HEK293 (cell line): ENCODE data around the gene TSPAN10.
A peak's percentile ranks its signal among the peaks of the same experiment; 100 is the strongest.

Experiments
- CTCF ChIA-PET: fragments of 350-600 bp; formaldehyde crosslinking; extraction: SDS; loops from one replicate; lab custom pipeline; 2021; ENCODE audit warnings: antibody characterized with exemption; lab: Yijun Ruan, JAX
- POLR2A ChIA-PET: fragments of 300-600 bp; formaldehyde crosslinking; extraction: SDS; loops from one replicate; lab custom pipeline; 2020; ENCODE audit warnings: antibody characterized with exemption, inconsistent platforms; lab: Yijun Ruan, JAX
- H3K27ac ChIP-seq: fragments of 200-500 bp; sonication (Bioruptor generic); 2 replicates; pipeline ENCODE4 v1.5.1; 2014; ENCODE audit warnings: low read depth, low read length, control low read depth, inconsistent platforms; ENCODE audit errors: extremely low read depth
- H3K36me3 ChIP-seq, 2 experiments: fragments of 200-500 bp in 1 of 2; sonication (Bioruptor generic) in 1 of 2; 1 replicate in 1 of 2; 2 replicates in 1 of 2; pipeline ENCODE4 v1.5.1; 2014 to 2017; ENCODE audit warnings: inconsistent platforms in 2 of 2, low read length in 2 of 2; ENCODE audit not compliant: control insufficient read depth in 2 of 2, insufficient read depth in 1 of 2
- H3K4me1 ChIP-seq: fragments of 200-500 bp; sonication (Bioruptor generic); 2 replicates; pipeline ENCODE4 v1.5.1; 2014; ENCODE audit warnings: mild to moderate bottlenecking, low read length, inconsistent platforms; ENCODE audit not compliant: control insufficient read depth, insufficient read depth
- H3K4me3 ChIP-seq: 2 replicates; pipeline ENCODE4 v1.5.1; 2011; ENCODE audit warnings: low read depth, mild to moderate bottlenecking, control low read depth, low read length, moderate library complexity
- H3K9me3 ChIP-seq: fragments of 200-500 bp; sonication (Bioruptor generic); 2 replicates; pipeline ENCODE4 v1.5.1; 2014; ENCODE audit warnings: low read depth, low read length, inconsistent platforms; ENCODE audit not compliant: control insufficient read depth, insufficient read depth
- GLIS2 ChIP-seq: fragments of 450-650 bp; formaldehyde crosslinking; IDR thresholded peaks from 2 replicates; pipeline ENCODE4 v1.5.1; 2016; ENCODE audit warnings: missing biosample characterization, missing genetic modification characterization
- MZF1 ChIP-seq: fragments of 450-650 bp; formaldehyde crosslinking; IDR thresholded peaks from 2 replicates; pipeline ENCODE4 v1.5.1; 2017; ENCODE audit warnings: missing biosample characterization, missing genetic modification characterization, borderline replicate concordance
- TRIM28 ChIP-seq: IDR thresholded peaks from 2 replicates; pipeline ENCODE4 v1.6.1; 2011; ENCODE audit warnings: low read length, control low read depth, borderline replicate concordance
- ZNF121 ChIP-seq: fragments of 450-650 bp; formaldehyde crosslinking; IDR thresholded peaks from 2 replicates; pipeline ENCODE4 v1.5.1; 2016; ENCODE audit warnings: missing biosample characterization, missing genetic modification characterization
- ZNF184 ChIP-seq: fragments of 450-650 bp; IDR thresholded peaks from 2 replicates; pipeline ENCODE4 v1.5.1; 2018; ENCODE audit warnings: missing biosample characterization, mild to moderate bottlenecking, missing genetic modification characterization
- ZNF223 ChIP-seq: fragments of 450-650 bp; formaldehyde crosslinking; IDR thresholded peaks from 2 replicates; pipeline ENCODE4 v1.5.1; 2016; ENCODE audit warnings: missing biosample characterization, missing genetic modification characterization
- ZNF266 ChIP-seq: fragments of 450-650 bp; formaldehyde crosslinking; IDR thresholded peaks from 2 replicates; pipeline ENCODE4 v1.5.1; 2016; ENCODE audit warnings: missing biosample characterization, missing genetic modification characterization, low read depth
- ZNF341 ChIP-seq: fragments of 450-650 bp; formaldehyde crosslinking; IDR thresholded peaks from 2 replicates; pipeline ENCODE4; 2016; ENCODE audit warnings: low read depth, missing biosample characterization, missing genetic modification characterization
- ZNF514 ChIP-seq: fragments of 450-650 bp; formaldehyde crosslinking; IDR thresholded peaks from 2 replicates; pipeline ENCODE4 v1.5.1; 2016; ENCODE audit warnings: missing biosample characterization, missing genetic modification characterization
- ZNF571 ChIP-seq: fragments of 450-650 bp; formaldehyde crosslinking; IDR thresholded peaks from 2 replicates; pipeline ENCODE4 v1.5.0; 2017; ENCODE audit warnings: missing biosample characterization, missing genetic modification characterization
- ZNF629 ChIP-seq: fragments of 450-650 bp; formaldehyde crosslinking; IDR thresholded peaks from 2 replicates; pipeline ENCODE4 v1.5.1; 2017; ENCODE audit warnings: missing biosample characterization, missing genetic modification characterization
- ZNF768 ChIP-seq: fragments of 450-650 bp; formaldehyde crosslinking; IDR thresholded peaks from 2 replicates; pipeline ENCODE4 v1.5.1; 2018; ENCODE audit warnings: missing biosample characterization, mild to moderate bottlenecking, missing genetic modification characterization
- ZSCAN16 ChIP-seq: fragments of 450-650 bp; formaldehyde crosslinking; IDR thresholded peaks from 2 replicates; pipeline ENCODE4 v1.5.1; 2016; ENCODE audit warnings: missing biosample characterization, missing genetic modification characterization
- ZXDB ChIP-seq: fragments of 450-650 bp; formaldehyde crosslinking; IDR thresholded peaks from 2 replicates; pipeline ENCODE4 v1.5.1; 2016; ENCODE audit warnings: missing biosample characterization, missing genetic modification characterization
- TF ChIP-seq, protein P1 (sequence below): fragments of 450-650 bp; IDR thresholded peaks from 2 replicates; pipeline ENCODE4 v1.5.1; 2018; ENCODE audit warnings: missing biosample characterization, missing genetic modification characterization
- TF ChIP-seq, protein P2 (sequence below): fragments of 450-650 bp; formaldehyde crosslinking; IDR thresholded peaks from 2 replicates; pipeline ENCODE4 v1.5.1; 2016; ENCODE audit warnings: missing biosample characterization, missing genetic modification characterization
- TF ChIP-seq, protein P3 (sequence below): fragments of 450-650 bp; formaldehyde crosslinking; IDR thresholded peaks from 2 replicates; pipeline ENCODE4 v1.5.1; 2016; ENCODE audit warnings: missing biosample characterization, missing genetic modification characterization, borderline replicate concordance
- TF ChIP-seq, protein P4 (sequence below): sonication (generic); formaldehyde crosslinking; IDR thresholded peaks from 2 replicates; pipeline ENCODE4 v1.8.1; 2022; ENCODE audit warnings: mild to moderate bottlenecking, moderate library complexity, missing genetic modification reagents
- TF ChIP-seq, protein P5 (sequence below): fragments of 450-650 bp; formaldehyde crosslinking; IDR thresholded peaks from 2 replicates; pipeline ENCODE4 v1.5.1; 2016; ENCODE audit warnings: missing biosample characterization, missing genetic modification characterization

Gene TSPAN10

DNA sequence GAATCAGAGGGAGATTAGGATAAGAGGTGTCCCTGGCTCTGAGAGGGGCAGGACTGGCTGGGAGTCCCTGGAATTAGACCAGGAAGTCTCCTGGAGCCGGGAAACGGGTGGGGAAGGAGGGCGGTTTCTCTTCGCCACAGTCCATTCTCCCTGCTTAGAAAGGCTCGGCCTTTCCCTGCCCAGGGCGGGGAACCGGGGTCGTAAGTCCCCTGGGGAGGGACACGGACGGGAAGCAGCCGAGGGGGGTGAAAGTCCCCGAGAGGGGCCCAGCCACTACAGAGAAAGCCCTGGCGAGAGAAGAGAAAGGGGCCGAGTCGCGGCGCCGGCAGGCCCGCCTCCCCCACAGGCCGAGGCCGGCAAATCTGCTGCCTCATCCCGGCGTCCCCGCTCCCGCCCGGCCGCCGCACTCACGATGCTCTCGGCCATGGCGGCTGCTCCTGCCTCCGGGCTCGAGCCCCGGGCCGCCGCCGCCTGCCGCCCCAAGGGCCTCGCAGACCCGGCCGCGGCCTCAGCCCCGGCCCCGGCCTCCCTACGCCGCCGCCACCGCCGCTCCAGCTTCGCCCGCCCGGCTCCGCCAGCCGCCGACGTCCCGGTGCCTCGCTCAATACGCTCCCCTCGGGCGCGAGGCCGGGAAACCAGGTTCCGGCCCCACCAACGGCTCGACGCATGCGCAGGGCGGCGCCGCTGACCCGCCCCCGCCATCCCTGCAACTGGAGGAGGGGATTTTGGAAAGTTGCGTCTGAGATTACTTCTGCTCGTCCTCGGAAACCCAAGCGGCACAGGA lies at the start of gene TSPAN10, which contains the start of gene NPLOC4 (continued):
- peak; percentile 66; the same call in 1 of the 2 replicates for TF ChIP-seq ZNF184
- no peak for TF ChIP-seq ZNF121 (tag by site-specific recombination)
- no peak for TF ChIP-seq ZNF571 (tag by site-specific recombination)
- TF ChIP-seq GLIS2 (tag by site-specific recombination): peak; percentile 52; the same call in 1 of the 2 replicates
- TF ChIP-seq, protein P1, sequence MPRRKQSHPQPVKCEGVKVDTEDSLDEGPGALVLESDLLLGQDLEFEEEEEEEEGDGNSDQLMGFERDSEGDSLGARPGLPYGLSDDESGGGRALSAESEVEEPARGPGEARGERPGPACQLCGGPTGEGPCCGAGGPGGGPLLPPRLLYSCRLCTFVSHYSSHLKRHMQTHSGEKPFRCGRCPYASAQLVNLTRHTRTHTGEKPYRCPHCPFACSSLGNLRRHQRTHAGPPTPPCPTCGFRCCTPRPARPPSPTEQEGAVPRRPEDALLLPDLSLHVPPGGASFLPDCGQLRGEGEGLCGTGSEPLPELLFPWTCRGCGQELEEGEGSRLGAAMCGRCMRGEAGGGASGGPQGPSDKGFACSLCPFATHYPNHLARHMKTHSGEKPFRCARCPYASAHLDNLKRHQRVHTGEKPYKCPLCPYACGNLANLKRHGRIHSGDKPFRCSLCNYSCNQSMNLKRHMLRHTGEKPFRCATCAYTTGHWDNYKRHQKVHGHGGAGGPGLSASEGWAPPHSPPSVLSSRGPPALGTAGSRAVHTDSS (tag by site-specific recombination): peak; percentile 26; the same call in 1 of the 2 replicates
- peak; percentile 44; the same call in 1 of the 2 replicates for TF ChIP-seq ZNF341
- peak; percentile 69 for TF ChIP-seq ZNF629 (tag by site-specific recombination)
- TF ChIP-seq MZF1 (tag by site-specific recombination): peak; percentile 80
- TF ChIP-seq, protein P2, sequence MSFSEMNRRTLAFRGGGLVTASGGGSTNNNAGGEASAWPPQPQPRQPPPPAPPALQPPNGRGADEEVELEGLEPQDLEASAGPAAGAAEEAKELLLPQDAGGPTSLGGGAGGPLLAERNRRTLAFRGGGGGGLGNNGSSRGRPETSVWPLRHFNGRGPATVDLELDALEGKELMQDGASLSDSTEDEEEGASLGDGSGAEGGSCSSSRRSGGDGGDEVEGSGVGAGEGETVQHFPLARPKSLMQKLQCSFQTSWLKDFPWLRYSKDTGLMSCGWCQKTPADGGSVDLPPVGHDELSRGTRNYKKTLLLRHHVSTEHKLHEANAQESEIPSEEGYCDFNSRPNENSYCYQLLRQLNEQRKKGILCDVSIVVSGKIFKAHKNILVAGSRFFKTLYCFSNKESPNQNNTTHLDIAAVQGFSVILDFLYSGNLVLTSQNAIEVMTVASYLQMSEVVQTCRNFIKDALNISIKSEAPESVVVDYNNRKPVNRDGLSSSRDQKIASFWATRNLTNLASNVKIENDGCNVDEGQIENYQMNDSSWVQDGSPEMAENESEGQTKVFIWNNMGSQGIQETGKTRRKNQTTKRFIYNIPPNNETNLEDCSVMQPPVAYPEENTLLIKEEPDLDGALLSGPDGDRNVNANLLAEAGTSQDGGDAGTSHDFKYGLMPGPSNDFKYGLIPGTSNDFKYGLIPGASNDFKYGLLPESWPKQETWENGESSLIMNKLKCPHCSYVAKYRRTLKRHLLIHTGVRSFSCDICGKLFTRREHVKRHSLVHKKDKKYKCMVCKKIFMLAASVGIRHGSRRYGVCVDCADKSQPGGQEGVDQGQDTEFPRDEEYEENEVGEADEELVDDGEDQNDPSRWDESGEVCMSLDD: no peak
- TF ChIP-seq ZNF223: no peak
- TF ChIP-seq TRIM28: no peak
- no peak for TF ChIP-seq ZNF266
- TF ChIP-seq, protein P3, sequence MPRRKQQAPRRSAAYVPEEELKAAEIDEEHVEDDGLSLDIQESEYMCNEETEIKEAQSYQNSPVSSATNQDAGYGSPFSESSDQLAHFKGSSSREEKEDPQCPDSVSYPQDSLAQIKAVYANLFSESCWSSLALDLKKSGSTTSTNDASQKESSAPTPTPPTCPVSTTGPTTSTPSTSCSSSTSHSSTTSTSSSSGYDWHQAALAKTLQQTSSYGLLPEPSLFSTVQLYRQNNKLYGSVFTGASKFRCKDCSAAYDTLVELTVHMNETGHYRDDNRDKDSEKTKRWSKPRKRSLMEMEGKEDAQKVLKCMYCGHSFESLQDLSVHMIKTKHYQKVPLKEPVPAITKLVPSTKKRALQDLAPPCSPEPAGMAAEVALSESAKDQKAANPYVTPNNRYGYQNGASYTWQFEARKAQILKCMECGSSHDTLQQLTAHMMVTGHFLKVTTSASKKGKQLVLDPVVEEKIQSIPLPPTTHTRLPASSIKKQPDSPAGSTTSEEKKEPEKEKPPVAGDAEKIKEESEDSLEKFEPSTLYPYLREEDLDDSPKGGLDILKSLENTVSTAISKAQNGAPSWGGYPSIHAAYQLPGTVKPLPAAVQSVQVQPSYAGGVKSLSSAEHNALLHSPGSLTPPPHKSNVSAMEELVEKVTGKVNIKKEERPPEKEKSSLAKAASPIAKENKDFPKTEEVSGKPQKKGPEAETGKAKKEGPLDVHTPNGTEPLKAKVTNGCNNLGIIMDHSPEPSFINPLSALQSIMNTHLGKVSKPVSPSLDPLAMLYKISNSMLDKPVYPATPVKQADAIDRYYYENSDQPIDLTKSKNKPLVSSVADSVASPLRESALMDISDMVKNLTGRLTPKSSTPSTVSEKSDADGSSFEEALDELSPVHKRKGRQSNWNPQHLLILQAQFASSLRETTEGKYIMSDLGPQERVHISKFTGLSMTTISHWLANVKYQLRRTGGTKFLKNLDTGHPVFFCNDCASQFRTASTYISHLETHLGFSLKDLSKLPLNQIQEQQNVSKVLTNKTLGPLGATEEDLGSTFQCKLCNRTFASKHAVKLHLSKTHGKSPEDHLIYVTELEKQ: no peak
- no peak for TF ChIP-seq ZNF768
- TF ChIP-seq ZNF514 (tag by site-specific recombination): no peak
- TF ChIP-seq, protein P4, sequence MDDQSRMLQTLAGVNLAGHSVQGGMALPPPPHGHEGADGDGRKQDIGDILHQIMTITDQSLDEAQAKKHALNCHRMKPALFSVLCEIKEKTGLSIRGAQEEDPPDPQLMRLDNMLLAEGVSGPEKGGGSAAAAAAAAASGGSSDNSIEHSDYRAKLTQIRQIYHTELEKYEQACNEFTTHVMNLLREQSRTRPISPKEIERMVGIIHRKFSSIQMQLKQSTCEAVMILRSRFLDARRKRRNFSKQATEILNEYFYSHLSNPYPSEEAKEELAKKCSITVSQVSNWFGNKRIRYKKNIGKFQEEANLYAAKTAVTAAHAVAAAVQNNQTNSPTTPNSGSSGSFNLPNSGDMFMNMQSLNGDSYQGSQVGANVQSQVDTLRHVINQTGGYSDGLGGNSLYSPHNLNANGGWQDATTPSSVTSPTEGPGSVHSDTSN: peak; percentile 94
- TF ChIP-seq, all 188 proteins: peak for 44

DNA sequence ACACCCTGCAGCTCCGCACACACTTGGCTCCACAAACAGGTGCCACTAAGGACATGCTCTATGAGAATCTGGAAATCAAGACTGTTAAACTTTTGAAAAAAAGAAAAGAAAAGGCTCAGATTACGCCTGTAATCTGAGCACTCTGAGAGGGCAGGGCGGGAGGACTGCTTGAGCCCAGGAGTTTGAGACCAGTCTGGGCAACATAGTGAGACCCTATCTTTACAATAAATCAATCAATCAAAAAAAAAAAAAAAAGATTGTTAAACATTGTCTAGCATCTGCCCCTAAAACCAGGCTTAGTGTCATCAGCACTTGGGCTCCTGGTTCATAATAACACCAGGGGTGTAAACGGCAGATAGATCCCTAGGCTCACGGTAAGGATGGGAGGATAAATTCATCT lies 47.4 kb upstream of the TSPAN10 start:
- ChIA-PET CTCF (interaction anchor here (0.6 to 1.8 kb wide), 3 partner anchors 11 to 326 kb away, joined by 3 to 14 read pairs (median 4); no protein-coding TSS in a partner anchor), POLR2A (no interaction called here)
- TF ChIP-seq, protein P5, sequence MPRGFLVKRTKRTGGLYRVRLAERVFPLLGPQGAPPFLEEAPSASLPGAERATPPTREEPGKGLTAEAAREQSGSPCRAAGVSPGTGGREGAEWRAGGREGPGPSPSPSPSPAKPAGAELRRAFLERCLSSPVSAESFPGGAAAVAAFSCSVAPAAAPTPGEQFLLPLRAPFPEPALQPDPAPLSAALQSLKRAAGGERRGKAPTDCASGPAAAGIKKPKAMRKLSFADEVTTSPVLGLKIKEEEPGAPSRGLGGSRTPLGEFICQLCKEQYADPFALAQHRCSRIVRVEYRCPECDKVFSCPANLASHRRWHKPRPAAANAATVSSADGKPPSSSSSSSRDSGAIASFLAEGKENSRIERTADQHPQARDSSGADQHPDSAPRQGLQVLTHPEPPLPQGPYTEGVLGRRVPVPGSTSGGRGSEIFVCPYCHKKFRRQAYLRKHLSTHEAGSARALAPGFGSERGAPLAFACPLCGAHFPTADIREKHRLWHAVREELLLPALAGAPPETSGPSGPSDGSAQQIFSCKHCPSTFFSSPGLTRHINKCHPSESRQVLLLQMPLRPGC: no peak
- TF ChIP-seq ZNF121 (tag by site-specific recombination) (peak; percentile 80), ZXDB (no peak), ZSCAN16 (tag by site-specific recombination) (peak; percentile 90), MZF1 (tag by site-specific recombination) (no peak)
- Histone ChIP-seq H3K36me3 (peaks cover 84 to 92% of the 10 kb centered on the region in 2 experiments), H3K4me1 (peaks cover 5% of the 10 kb centered on the region), H3K27ac (no peak overlapping the region), H3K9me3 (no peaks in the 10 kb centered on the region), H3K4me3 (no peak overlapping the region)
